AG10803 (cell line): Measurements from ENCODE around the gene CAMKV.
A peak's percentile ranks its signal among the peaks of the same experiment; 100 is the strongest.
"Not testable (repeated sequence)": the region's sequence is repeated elsewhere in the genome, so short reads cannot be mapped to it uniquely, and the experiment has no call there.

Experiments used
- DNase-seq: peaks from one replicate; pipeline ENCODE4 v3.0.0; 2010; ENCODE audit warnings: low read depth
- H3K4me3 ChIP-seq: 2 replicates; pipeline ENCODE4 v1.5.1; 2011; ENCODE audit warnings: mild to moderate bottlenecking, low read length, control low read depth
- CTCF ChIP-seq: conservative IDR thresholded peaks from 2 replicates; pipeline ENCODE4 v1.5.1; 2011; ENCODE audit warnings: mild to moderate bottlenecking, low read length, control low read depth, inconsistent platforms

Gene CAMKV

GRCh38 chr3:49869525-49870126 lies at the start of gene CAMKV:
TSS of gene CAMKV (minus strand) at chr3:49869906. CDS start at chr3:49862388, 7,518 bp downstream.
- DNase-seq = no peak
- no peak within 1 kb of the TSS for H3K4me3 ChIP-seq
- no peak for TF ChIP-seq CTCF

GRCh38 chr3:49917806-49918590 lies 48.3 kb upstream of the CAMKV start:
- not testable (repeated sequence) for H3K4me3 ChIP-seq, DNase-seq

- peak; percentile 83 for DNase-seq
- no peak for TF ChIP-seq CTCF
- no peak overlapping the region for H3K4me3 ChIP-seq
These were observed 47.0 kb upstream of the CAMKV start for GRCh38 chr3:49916686-49917085.

GRCh38 chr3:49914906-49915305 lies 45.2 kb upstream of the CAMKV start:
- H3K4me3 ChIP-seq = no peak overlapping the region
- DNase-seq = no peak
- TF ChIP-seq CTCF = no peak

- H3K4me3 ChIP-seq = no peak overlapping the region
- DNase-seq = no peak
- no peak for TF ChIP-seq CTCF
These were observed 43.2 kb upstream of the CAMKV start for GRCh38 chr3:49912881-49913281.

- no peak for DNase-seq
- TF ChIP-seq CTCF = no peak
- H3K4me3 ChIP-seq = no peak overlapping the region
These were observed 41.9 kb upstream of the CAMKV start for GRCh38 chr3:49911611-49912010.

GRCh38 chr3:49911124-49911420 lies 41.4 kb upstream of the CAMKV start:
- DNase-seq = no peak
- H3K4me3 ChIP-seq = no peak overlapping the region
- no peak for TF ChIP-seq CTCF
